IMR-90 (cell line): ENCODE results near the gene CCN5.

Source experiments
- CEBPB ChIP-seq: IDR thresholded peaks from 2 replicates; pipeline ENCODE4 v1.6.1; 2012; ENCODE audit warnings: low read depth, low read length, improper control_type of control experiment
- CHD1 ChIP-seq: IDR thresholded peaks from 2 replicates; pipeline ENCODE4 v1.6.1; 2012; ENCODE audit warnings: low read depth, low read length, improper control_type of control experiment
- FOS ChIP-seq: fragments of 150-350 bp; IDR thresholded peaks from 2 replicates; pipeline ENCODE4 v1.6.1; 2016; ENCODE audit warnings: low read depth, low read length
- POLR2A ChIP-seq: IDR thresholded peaks from 2 replicates; pipeline ENCODE4 v1.6.1; 2012; ENCODE audit warnings: mild to moderate bottlenecking, low read depth, low read length
- RAD21 ChIP-seq: IDR thresholded peaks from 2 replicates; pipeline ENCODE4 v1.6.1; 2012; ENCODE audit warnings: low read length, improper control_type of control experiment
- RCOR1 ChIP-seq: IDR thresholded peaks from 2 replicates; pipeline ENCODE4 v1.6.1; 2012; ENCODE audit warnings: mild to moderate bottlenecking, low read length, improper control_type of control experiment; ENCODE audit not compliant: insufficient replicate concordance
- USF2 ChIP-seq: fragments of 150-350 bp; IDR thresholded peaks from 2 replicates; pipeline ENCODE4 v1.6.1; 2017; ENCODE audit warnings: mild to moderate bottlenecking, antibody characterized with exemption, low read length, low read depth
- TF ChIP-seq, protein P1 (sequence below): conservative IDR thresholded peaks from 2 replicates; pipeline ENCODE4 v1.5.1; 2012; ENCODE audit warnings: mild to moderate bottlenecking, low read depth, low read length, improper control_type of control experiment
- TF ChIP-seq, protein P2 (sequence below): fragments of 150-350 bp; IDR thresholded peaks from 2 replicates; pipeline ENCODE4 v1.6.1; 2016; ENCODE audit warnings: low read depth, mild to moderate bottlenecking, low read length, moderate library complexity, borderline replicate concordance

DNA sequence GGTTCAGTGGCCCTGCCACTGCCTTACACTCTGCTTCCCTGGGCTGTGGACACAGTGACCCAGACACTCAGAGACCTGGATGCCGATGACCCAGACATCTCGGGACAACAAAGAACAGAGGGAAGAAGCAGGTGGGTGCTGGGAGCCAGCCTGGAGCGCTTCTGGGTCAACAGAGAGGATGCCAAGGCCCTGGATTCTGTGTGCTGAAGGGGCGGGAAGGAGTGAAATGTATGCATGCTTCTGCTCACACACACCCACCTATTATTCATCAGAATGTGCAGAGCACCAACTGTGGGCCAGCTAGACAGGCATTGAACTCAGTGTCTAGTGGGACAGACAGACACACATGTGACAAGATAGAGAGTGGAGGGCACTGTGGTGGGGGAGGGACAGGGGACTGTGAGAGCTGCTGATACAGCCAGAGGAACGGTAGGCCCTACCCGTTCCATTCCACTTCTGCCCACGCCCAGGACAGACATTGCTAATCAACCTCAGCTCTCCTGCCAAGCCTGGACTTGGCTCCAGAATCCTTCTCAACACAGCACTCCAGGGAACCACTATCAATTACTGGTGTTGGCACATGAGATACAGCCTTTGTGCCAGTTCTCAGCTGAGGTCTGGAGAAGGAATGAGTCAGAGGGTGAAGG lies 50.7 kb downstream of the CCN5 start:
- TF ChIP-seq POLR2A (no peak), FOS (no peak), CHD1 (no peak), RAD21 (no peak), RCOR1 (no peak), USF2 (no peak), CEBPB (no peak)
- TF ChIP-seq, protein P1, sequence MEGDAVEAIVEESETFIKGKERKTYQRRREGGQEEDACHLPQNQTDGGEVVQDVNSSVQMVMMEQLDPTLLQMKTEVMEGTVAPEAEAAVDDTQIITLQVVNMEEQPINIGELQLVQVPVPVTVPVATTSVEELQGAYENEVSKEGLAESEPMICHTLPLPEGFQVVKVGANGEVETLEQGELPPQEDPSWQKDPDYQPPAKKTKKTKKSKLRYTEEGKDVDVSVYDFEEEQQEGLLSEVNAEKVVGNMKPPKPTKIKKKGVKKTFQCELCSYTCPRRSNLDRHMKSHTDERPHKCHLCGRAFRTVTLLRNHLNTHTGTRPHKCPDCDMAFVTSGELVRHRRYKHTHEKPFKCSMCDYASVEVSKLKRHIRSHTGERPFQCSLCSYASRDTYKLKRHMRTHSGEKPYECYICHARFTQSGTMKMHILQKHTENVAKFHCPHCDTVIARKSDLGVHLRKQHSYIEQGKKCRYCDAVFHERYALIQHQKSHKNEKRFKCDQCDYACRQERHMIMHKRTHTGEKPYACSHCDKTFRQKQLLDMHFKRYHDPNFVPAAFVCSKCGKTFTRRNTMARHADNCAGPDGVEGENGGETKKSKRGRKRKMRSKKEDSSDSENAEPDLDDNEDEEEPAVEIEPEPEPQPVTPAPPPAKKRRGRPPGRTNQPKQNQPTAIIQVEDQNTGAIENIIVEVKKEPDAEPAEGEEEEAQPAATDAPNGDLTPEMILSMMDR = no peak
- TF ChIP-seq, protein P2, sequence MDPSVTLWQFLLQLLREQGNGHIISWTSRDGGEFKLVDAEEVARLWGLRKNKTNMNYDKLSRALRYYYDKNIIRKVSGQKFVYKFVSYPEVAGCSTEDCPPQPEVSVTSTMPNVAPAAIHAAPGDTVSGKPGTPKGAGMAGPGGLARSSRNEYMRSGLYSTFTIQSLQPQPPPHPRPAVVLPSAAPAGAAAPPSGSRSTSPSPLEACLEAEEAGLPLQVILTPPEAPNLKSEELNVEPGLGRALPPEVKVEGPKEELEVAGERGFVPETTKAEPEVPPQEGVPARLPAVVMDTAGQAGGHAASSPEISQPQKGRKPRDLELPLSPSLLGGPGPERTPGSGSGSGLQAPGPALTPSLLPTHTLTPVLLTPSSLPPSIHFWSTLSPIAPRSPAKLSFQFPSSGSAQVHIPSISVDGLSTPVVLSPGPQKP = no peak
